C4-2B (cell line): ENCODE results near the gene SOX12.

ENCODE experiments used
- ZFX ChIP-seq: fragments of 450-650 bp; IDR thresholded peaks from 2 replicates; pipeline ENCODE4 v1.6.1; 2017
- TF ChIP-seq, protein P1 (sequence below): fragments of 450-650 bp; conservative IDR thresholded peaks from 2 replicates; pipeline ENCODE4 v1.5.1; 2017; ENCODE audit warnings: mild to moderate bottlenecking

GRCh38 chr20:375265-375889 is 50.0 kb downstream of the SOX12 start:
- TF ChIP-seq, protein P1, sequence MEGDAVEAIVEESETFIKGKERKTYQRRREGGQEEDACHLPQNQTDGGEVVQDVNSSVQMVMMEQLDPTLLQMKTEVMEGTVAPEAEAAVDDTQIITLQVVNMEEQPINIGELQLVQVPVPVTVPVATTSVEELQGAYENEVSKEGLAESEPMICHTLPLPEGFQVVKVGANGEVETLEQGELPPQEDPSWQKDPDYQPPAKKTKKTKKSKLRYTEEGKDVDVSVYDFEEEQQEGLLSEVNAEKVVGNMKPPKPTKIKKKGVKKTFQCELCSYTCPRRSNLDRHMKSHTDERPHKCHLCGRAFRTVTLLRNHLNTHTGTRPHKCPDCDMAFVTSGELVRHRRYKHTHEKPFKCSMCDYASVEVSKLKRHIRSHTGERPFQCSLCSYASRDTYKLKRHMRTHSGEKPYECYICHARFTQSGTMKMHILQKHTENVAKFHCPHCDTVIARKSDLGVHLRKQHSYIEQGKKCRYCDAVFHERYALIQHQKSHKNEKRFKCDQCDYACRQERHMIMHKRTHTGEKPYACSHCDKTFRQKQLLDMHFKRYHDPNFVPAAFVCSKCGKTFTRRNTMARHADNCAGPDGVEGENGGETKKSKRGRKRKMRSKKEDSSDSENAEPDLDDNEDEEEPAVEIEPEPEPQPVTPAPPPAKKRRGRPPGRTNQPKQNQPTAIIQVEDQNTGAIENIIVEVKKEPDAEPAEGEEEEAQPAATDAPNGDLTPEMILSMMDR = no peak
- no peak for TF ChIP-seq ZFX
